RWPE2 (cell line): ENCODE data around the gene TCF12.

Source experiments
- ATAC-seq: fragments of 200-7000 bp; cut with Tn5 transposase; 3 replicates; pipeline ENCODE4 v1.9.1; 2021; ENCODE audit warnings: low read depth
- DNase-seq: peaks from one replicate; pipeline ENCODE4 v3.0.0-alpha.2; 2020; ENCODE audit warnings: low spot score
- H3K27ac ChIP-seq: fragments of 450-650 bp; 2 replicates; pipeline ENCODE4 v1.5.1; 2017; ENCODE audit warnings: mild to moderate bottlenecking; ENCODE audit not compliant: poor library complexity, severe bottlenecking
- H3K27me3 ChIP-seq: fragments of 250-450 bp; sonication (Bioruptor Pico); 2 replicates; pipeline ENCODE4 v1.5.1; 2021; ENCODE audit warnings: mild to moderate bottlenecking, moderate library complexity; ENCODE audit not compliant: insufficient read depth, poor library complexity, severe bottlenecking
- H3K36me3 ChIP-seq: fragments of 250-450 bp; sonication (Bioruptor Pico); 2 replicates; pipeline ENCODE4 v1.5.1; 2020; ENCODE audit warnings: low read depth, mild to moderate bottlenecking, moderate library complexity
- H3K4me1 ChIP-seq: fragments of 250-450 bp; sonication (Bioruptor Pico); 2 replicates; pipeline ENCODE4 v1.5.1; 2021; ENCODE audit warnings: mild to moderate bottlenecking, moderate library complexity; ENCODE audit not compliant: insufficient read depth, poor library complexity, severe bottlenecking
- H3K4me3 ChIP-seq: fragments of 250-450 bp; sonication (Bioruptor Pico); 2 replicates; pipeline ENCODE4 v1.5.1; 2021; ENCODE audit warnings: mild to moderate bottlenecking, moderate library complexity; ENCODE audit not compliant: severe bottlenecking
- H3K9me3 ChIP-seq: fragments of 250-450 bp; sonication (Bioruptor Pico); 2 replicates; pipeline ENCODE4 v1.5.1; 2021; ENCODE audit warnings: mild to moderate bottlenecking, moderate library complexity; ENCODE audit not compliant: severe bottlenecking
- TF ChIP-seq, protein P1 (sequence below): fragments of 450-650 bp; IDR thresholded peaks from one replicate; pipeline ENCODE4 v1.5.1; 2017; ENCODE audit warnings: mild to moderate bottlenecking, moderate library complexity; ENCODE audit not compliant: poor library complexity, severe bottlenecking

Gene TCF12

DNA sequence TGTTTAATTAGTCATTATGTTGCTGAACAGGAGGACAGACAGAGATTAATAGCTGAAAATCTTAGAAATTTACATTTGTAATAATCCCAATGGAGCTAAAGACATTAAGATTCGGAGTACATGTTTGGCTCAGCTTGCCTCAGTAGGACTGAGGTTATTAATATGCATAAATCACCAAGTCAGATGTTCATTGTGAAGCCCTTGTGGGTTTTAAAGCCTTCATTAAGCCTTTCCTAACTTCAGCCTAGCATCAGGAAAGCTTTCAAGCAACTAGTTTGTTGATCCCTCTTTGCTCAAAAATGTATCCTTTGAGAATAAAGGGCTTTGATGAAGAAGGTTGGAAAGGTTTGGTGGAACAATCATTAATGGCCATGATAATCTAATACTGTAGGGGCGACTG lies 279.7 kb downstream of the TCF12 start:
- DNase-seq (no peak), ATAC-seq (no peak)
- no peaks in the 10 kb centered on the region for H3K27me3 ChIP-seq
- H3K36me3 ChIP-seq = peaks cover 35% of the 10 kb centered on the region
- TF ChIP-seq, protein P1, sequence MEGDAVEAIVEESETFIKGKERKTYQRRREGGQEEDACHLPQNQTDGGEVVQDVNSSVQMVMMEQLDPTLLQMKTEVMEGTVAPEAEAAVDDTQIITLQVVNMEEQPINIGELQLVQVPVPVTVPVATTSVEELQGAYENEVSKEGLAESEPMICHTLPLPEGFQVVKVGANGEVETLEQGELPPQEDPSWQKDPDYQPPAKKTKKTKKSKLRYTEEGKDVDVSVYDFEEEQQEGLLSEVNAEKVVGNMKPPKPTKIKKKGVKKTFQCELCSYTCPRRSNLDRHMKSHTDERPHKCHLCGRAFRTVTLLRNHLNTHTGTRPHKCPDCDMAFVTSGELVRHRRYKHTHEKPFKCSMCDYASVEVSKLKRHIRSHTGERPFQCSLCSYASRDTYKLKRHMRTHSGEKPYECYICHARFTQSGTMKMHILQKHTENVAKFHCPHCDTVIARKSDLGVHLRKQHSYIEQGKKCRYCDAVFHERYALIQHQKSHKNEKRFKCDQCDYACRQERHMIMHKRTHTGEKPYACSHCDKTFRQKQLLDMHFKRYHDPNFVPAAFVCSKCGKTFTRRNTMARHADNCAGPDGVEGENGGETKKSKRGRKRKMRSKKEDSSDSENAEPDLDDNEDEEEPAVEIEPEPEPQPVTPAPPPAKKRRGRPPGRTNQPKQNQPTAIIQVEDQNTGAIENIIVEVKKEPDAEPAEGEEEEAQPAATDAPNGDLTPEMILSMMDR = no peak
- H3K4me1 ChIP-seq = peaks cover 5% of the 10 kb centered on the region
- H3K9me3 ChIP-seq = no peaks in the 10 kb centered on the region
- no peak overlapping the region for H3K4me3 ChIP-seq
- no peak overlapping the region for H3K27ac ChIP-seq

DNA sequence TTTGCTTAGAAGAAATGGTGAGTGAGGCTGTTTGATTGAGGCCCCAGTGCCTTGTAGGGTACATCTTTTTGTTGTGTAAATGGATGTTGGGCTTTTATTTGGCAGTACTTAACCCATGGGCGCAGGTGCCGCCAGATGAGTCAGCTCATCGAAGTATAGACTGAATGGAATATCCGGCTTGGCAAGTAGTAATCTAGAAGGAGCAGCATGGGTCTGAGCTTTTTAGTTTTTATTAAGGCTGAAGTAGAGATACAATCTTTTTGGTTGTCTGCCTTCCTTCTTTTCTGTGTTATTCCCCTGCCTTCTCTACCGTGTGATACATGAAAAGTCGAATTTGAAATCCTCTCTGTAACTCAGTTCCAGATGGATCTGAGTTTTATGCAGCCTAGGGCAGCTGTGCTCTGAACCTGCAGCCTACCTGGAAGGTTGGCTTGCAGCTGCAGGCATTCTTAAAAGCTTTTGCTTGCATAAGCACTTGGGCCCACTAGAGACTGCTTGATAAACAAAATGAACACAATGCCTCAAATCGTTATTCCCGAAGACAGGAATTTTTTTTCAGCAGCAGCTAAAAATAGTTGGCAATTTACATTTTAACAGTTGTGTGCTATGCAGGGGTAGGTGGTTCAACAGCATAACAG lies 280.3 kb downstream of the TCF12 start:
- no peak overlapping the region for H3K27ac ChIP-seq
- peaks cover 5% of the 10 kb centered on the region for H3K4me1 ChIP-seq
- no peak for ATAC-seq
- peaks cover 33% of the 10 kb centered on the region for H3K36me3 ChIP-seq
- TF ChIP-seq, protein P1 = no peak
- no peaks in the 10 kb centered on the region for H3K27me3 ChIP-seq
- no peak overlapping the region for H3K4me3 ChIP-seq
- no peak for DNase-seq
- no peaks in the 10 kb centered on the region for H3K9me3 ChIP-seq

DNA sequence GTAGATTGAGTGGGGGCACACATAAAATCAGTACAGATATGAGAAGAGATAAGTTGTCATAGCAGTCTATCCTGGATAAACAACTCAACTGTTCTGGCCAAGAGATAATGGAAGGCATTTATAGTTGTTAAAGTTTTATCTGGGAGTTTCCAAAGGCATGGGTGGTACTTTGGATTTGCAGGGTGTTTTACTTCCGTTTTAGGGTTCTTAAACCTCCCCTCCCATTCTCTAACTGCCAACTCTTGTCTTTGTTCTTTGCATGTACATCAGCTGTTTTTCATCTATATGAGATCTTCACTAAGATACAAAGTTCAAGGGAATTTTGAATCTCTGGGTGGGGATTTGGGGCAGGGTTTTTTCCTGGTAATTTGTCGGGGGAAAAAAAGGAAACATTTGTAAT lies 283.1 kb downstream of the TCF12 start:
- ATAC-seq = no peak
- TF ChIP-seq, protein P1 = no peak

DNA sequence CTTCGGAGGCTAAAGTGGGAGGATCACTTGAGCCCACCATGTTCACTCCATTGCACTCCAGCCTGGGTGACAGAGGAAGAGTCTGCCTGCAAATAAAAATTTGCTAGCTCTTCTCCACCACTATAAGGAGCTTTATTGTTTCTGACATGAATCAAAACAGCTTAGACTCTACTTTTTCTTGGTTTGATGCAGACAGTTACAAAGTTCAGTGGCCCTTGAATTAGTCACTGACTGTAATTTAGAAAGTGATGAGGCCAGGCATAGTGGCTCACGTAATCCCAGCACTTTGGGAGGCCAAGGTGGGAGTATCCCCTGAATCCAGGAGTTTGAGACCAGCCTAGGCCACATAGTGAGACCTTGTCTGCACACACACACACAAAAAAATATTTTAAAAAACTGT lies 285.5 kb downstream of the TCF12 start:
- no peaks in the 10 kb centered on the region for H3K9me3 ChIP-seq
- no peak overlapping the region for H3K27ac ChIP-seq
- H3K27me3 ChIP-seq = no peaks in the 10 kb centered on the region
- TF ChIP-seq, protein P1 = no peak
- ATAC-seq (no peak), DNase-seq (no peak)
- peaks cover 7% of the 10 kb centered on the region; the same call in 1 of the 2 replicates for H3K36me3 ChIP-seq
- no peak overlapping the region for H3K4me3 ChIP-seq
- H3K4me1 ChIP-seq = no peaks in the 10 kb centered on the region

More for the DNA sequence above, 283.1 kb downstream of the TCF12 start:
- Histone ChIP-seq H3K4me3 (no peak overlapping the region), H3K27me3 (no peaks in the 10 kb centered on the region), H3K27ac (no peak overlapping the region), H3K9me3 (no peaks in the 10 kb centered on the region), H3K4me1 (peaks cover 3% of the 10 kb centered on the region), H3K36me3 (peaks cover 22% of the 10 kb centered on the region)
- DNase-seq = no peak

DNA sequence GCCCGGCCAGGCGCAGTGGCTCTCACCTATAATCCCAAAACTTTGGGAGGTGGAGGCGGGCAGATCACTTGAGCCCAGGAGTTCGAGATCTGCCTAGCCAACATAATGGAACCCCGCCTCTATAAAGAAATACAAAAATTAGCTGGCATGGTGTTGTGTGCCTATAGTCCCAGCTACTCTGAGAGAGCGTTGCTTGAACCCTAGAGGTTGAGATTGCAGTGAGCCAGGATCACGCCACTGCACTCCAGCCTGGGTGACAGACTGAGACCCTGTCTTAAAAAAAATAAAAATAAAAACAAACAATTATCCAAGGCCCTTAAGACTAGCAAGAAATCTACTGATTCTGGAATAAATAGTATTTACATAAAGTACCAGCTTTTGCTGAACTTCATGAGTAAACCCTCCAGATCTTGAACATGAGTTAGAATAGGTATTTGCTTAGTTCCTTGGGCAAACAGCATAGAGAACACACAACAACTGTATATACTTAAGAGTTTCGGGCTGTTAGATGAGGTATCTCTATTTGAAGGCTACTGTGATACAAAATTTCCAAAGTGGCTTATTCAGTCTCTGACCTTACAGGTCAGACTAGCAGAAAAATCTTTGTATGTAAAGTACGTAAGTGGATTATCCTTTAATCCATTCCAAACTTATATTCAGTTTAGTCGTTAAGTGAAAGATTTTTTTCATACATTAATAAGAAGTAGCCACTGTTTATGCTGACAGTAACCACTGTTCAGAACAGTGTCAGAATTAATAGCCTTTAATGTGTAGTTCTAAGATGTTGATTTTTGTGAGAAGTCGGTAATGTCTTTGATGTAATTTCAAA lies 286.8 kb downstream of the TCF12 start:
- no peak for DNase-seq
- Histone ChIP-seq H3K4me3 (no peak overlapping the region), H3K4me1 (no peaks in the 10 kb centered on the region), H3K27ac (no peak overlapping the region), H3K36me3 (peaks cover 7% of the 10 kb centered on the region; the same call in 1 of the 2 replicates), H3K27me3 (no peaks in the 10 kb centered on the region), H3K9me3 (no peaks in the 10 kb centered on the region)
- no peak for ATAC-seq
- TF ChIP-seq, protein P1 = no peak
